ENCODE results near the gene TIMP3. TPM values are rescaled to one million over a fixed set of nuclear protein-coding genes. Genes with fewer than 3 reads are reported as not detected.
A peak's percentile ranks its signal among the peaks of the same experiment; 100 is the strongest.

The TIMP3 gene
- total RNA-seq, 1 donor = 924 TPM

DNA sequence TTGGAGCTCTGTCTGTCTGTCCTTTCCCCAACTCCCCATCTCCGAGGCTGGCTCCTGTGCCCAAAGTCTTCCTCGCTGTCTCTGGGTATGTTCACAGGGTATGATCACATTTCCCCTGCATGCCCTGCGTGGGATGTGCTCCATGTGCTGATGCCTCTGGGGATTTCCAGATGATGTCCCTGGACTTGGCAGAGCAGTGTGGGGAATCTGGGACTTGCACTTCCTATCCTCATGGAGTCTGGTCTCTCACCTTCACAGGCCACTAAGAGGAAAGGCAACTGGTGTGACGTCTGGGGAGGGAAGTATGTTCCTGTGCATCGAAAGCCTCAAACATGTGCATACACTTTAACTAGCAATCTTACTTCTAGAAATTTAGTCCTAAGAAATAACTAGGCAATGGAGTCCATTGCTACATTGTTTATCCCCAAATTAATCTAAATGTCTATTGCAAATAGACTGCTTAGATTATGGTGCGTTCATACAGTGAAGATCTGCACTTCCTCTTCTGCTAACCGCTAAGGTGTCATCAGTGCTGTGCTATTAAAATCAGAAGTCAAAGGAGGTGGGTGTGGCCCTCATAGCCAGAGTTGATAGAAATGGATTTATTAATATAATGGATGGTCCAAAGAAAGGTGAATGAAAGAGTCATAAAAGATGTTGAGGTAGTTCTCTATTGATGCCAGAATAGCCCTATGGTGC lies 20.8 kb downstream of the TIMP3 start:
- DNase-seq (ENCODE audit: low read depth) = no peak
- no peak overlapping the region for H3K4me3 ChIP-seq (ENCODE audit: low read depth, low read length)
- TF ChIP-seq, protein P1, sequence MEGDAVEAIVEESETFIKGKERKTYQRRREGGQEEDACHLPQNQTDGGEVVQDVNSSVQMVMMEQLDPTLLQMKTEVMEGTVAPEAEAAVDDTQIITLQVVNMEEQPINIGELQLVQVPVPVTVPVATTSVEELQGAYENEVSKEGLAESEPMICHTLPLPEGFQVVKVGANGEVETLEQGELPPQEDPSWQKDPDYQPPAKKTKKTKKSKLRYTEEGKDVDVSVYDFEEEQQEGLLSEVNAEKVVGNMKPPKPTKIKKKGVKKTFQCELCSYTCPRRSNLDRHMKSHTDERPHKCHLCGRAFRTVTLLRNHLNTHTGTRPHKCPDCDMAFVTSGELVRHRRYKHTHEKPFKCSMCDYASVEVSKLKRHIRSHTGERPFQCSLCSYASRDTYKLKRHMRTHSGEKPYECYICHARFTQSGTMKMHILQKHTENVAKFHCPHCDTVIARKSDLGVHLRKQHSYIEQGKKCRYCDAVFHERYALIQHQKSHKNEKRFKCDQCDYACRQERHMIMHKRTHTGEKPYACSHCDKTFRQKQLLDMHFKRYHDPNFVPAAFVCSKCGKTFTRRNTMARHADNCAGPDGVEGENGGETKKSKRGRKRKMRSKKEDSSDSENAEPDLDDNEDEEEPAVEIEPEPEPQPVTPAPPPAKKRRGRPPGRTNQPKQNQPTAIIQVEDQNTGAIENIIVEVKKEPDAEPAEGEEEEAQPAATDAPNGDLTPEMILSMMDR (IDR thresholded peaks at IDR 0.05; ENCODE audit: insufficient read depth, low read depth, low read length) = no peak

DNA sequence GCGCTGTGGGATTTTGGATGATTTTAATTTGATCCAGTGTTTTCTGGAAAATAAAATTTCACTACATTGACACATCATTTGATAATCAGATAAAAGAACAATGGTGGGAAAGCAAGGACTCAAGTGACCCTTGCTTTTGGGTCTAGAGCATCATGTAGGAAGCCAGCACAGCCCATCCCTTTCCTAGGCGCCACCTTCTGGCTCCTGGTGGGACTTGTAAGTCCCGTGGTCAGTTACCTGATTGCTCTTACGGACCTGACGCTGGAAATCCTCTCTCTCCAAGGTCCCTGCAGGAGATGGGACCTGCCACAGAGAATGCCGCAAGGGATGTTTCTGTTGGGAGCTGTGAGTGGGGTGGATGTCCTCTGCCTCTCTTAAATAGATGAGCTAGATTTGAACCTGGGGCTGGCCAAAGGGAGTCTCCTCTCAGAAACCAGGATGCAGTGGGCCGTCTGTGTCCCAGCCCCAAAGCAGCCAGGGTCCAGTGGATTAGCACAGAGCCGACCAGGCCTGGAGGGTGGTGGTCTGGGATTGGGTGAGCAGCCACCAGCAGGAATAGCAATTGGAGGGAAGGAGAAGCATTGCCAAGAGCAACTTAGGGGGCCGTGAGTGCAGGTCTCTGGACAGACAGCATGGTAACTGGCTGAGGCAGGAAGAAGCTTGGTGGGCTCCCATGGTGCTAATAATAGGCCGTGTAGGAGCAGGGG lies 21.7 kb downstream of the TIMP3 start:
- DNase-seq (ENCODE audit: low read depth) = no peak
- TF ChIP-seq, protein P1 (IDR thresholded peaks at IDR 0.05; ENCODE audit: insufficient read depth, low read depth, low read length) = peak; percentile 54
- H3K4me3 ChIP-seq (ENCODE audit: low read depth, low read length) = no peak overlapping the region

DNA sequence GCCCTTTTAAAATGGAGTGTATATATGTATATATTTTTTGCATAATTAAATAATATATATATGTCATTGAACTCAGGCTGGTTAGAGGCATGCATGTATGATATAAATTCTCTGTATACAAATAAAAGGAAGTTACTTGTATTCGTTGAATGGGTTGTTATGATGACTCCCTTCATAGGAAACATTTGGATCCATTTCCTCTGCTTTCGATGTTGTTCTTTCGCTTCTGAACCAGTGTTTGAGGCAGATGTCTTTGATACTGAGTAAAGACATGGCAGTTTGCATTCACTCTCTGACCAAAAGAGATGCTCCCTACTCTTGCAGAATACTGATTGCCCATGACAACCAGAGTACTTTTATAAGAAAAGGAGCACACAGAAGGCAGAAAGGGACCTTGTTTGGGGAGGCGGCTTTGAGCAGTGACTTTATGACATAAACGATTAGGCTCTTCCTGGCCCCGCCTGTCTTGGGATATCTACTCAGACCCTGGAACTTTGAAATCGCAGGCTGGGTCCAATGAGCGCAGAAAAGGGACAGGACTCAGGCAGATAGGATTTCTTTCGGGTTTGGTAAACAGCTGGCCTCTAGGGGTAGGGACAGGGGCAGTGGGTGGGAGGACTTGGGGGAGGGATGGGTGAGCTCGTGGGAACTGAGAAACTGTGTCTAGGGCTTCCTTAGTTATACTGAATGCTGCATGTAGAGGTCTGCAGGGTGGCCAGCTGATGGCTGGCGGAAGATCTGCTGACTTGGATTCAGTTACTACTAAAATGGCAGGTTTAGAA lies 23.2 kb downstream of the TIMP3 start:
- DNase-seq (ENCODE audit: low read depth) = no peak
- no peak overlapping the region for H3K4me3 ChIP-seq (ENCODE audit: low read depth, low read length)
- TF ChIP-seq, protein P1 (IDR thresholded peaks at IDR 0.05; ENCODE audit: insufficient read depth, low read depth, low read length) = no peak

DNA sequence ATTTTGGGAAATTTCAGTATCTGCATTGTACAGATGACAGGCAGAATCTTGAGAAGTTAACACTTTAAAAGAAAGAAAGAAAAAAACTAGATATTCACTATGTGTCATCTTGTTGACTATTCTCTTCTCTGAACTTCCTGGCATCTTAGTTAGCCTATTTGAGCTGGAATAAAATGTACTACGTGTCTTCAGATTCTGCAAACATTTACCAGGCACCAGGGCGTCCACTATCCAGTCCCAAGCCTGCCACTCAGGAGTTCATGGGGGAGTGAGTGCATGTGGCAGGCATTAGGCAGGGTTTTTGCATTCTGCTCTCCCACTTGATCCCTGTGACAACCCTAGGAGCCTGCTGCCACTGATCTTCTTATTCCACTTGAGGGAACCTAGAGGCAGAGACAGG lies 25.0 kb downstream of the TIMP3 start:
- TF ChIP-seq, protein P1 (IDR thresholded peaks at IDR 0.05; ENCODE audit: insufficient read depth, low read depth, low read length) = no peak
- H3K4me3 ChIP-seq (ENCODE audit: low read depth, low read length) = no peak overlapping the region
- no peak for DNase-seq (ENCODE audit: low read depth)

DNA sequence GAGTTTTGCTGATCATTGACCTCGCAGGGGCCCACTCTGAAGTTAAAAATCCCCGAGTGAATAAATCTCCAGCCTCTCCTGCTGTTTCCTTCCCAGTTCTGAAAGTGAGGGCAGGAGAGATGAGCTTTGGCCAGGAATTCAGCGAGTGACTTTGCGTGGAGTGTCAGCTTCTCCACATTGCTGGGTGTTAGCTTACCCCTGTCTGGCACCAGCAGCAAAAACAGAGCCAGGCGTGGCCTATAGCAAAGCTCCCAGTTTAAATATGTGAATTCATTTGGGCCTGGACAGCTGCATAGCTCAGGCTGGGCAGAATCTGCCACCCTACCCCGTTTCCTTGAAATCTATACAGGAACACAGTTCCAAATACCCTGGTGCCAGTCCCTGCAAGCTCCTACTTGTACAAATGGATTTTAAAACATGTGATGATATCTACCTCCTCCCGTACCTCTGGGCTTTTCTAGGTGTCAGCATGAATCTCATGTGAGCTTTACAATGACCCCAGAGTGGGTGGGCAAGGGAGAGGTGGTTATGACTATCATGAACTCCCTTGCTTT lies 25.6 kb downstream of the TIMP3 start:
- no peak overlapping the region for H3K4me3 ChIP-seq (ENCODE audit: low read depth, low read length)
- no peak for DNase-seq (ENCODE audit: low read depth)
- TF ChIP-seq, protein P1 (IDR thresholded peaks at IDR 0.05; ENCODE audit: insufficient read depth, low read depth, low read length) = no peak

DNA sequence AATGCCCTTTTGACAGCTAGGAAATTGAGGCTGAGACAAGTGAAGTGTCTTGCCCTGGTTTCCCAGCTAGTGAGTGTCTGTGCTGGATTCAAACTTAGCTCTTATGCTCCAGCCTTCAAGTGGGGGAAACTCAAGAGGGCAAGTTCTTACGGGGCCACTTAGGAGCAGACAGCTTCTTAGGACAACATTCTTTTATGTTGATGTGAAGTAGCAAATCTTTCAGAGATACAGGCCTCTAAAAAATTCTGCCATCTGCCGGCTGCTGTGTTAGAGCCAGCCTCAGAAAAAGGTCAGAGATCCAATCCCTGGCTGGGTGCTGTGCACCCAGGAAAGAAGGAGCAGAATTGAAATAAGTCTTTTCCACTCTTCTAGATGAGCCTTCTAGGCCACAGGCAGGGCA lies 26.6 kb downstream of the TIMP3 start:
- DNase-seq (ENCODE audit: low read depth) = no peak
- H3K4me3 ChIP-seq (ENCODE audit: low read depth, low read length) = no peak overlapping the region
- TF ChIP-seq, protein P1 (IDR thresholded peaks at IDR 0.05; ENCODE audit: insufficient read depth, low read depth, low read length) = peak; percentile 38

All from fibroblast of villous mesenchyme (primary cell).